Stomach (tissue), 9 donors: ENCODE data around the gene PCDH1. TPM values are rescaled to one million over a fixed set of nuclear protein-coding genes. Genes with fewer than 3 reads are reported as not detected.

Source experiments
- DNase-seq, 2 donors: peaks; one replicate each; pipeline versions ENCODE4 v3.0.0 to v3.0.0-alpha.2; 2013 to 2019
- H3K27ac ChIP-seq, 5 donors: fragments of 200-600 bp in 4 of 5; sonication (generic) in 4 of 5; one replicate each; pipeline ENCODE4 v1.5.1; 2013 to 2019; ENCODE audit warnings: mild to moderate bottlenecking in 1 of 5, moderate library complexity in 1 of 5
- H3K27me3 ChIP-seq, 3 donors: fragments of 200-600 bp; sonication (generic); one replicate each; pipeline ENCODE4 v1.5.1; 2017 to 2019; ENCODE audit warnings: mixed run types in 1 of 3
- H3K36me3 ChIP-seq, 4 donors: fragments of 200-600 bp; sonication (generic); 1 replicate in 3 of 4; 2 replicates in 1 of 4; pipeline ENCODE4 v1.5.1; 2016 to 2019
- H3K4me1 ChIP-seq, 4 donors: fragments of 200-600 bp; sonication (generic); one replicate each; pipeline ENCODE4 v1.5.1; 2016 to 2019
- H3K4me3 ChIP-seq, 4 donors: fragments of 200-600 bp; sonication (generic) in 3 of 4; one replicate each; pipeline ENCODE4 v1.5.1; 2016 to 2019; ENCODE audit warnings: mild to moderate bottlenecking in 1 of 4
- H3K9me3 ChIP-seq, 4 donors: fragments of 200-600 bp; sonication (generic); one replicate each; pipeline ENCODE4 v1.5.1; 2016 to 2019
- CTCF ChIP-seq, 7 experiments: fragments of 450-650 bp in 4 of 7; fragments of 200-600 bp in 3 of 7; sonication (generic) in 3 of 7; IDR thresholded peaks; one replicate each; pipeline ENCODE4 v1.5.1; 2016 to 2019; ENCODE audit warnings: antibody characterized with exemption in 7 of 7, control low read depth in 2 of 7, mild to moderate bottlenecking in 1 of 7
- EP300 ChIP-seq: sonication (generic); formaldehyde crosslinking; IDR thresholded peaks from one replicate; pipeline ENCODE4 v1.6.1; 2017; ENCODE audit warnings: antibody characterized with exemption
- POLR2A ChIP-seq, 4 donors: fragments of 450-650 bp; IDR thresholded peaks; one replicate each; pipeline ENCODE4 v1.6.1; 2016; ENCODE audit warnings: antibody characterized with exemption in 4 of 4, control low read depth in 2 of 4, mild to moderate bottlenecking in 1 of 4, moderate library complexity in 1 of 4
- POLR2AphosphoS5 ChIP-seq, 3 donors: sonication (generic); formaldehyde crosslinking; IDR thresholded peaks; one replicate each; pipeline ENCODE4 v1.6.1; 2016; ENCODE audit warnings: antibody characterized with exemption in 3 of 3
- WGBS, 5 donors: extraction: QIAGEN DNeasy Blood & Tissue Kit in 3 of 5; methylation state at CpG; one replicate each; pipeline versions ENCODE4 v1.1.5 to v1.1.7; 2013 to 2018; 5-methylcytosine and 5-hydroxymethylcytosine counted together
- intact Hi-C: fragments of 100-400 bp; cut with DNase I; formaldehyde crosslinking; loops from one replicate; pipeline ENCODE4 v1.15.1; 2023; ENCODE audit warnings: low total_unique reads
- polyA plus RNA-seq, 3 donors: library from polyadenylated mRNA; stranded (reverse); fragments of 200-250 nt; gene quantifications; one replicate each; pipeline ENCODE4 v1.2.3, GENCODE V29; 2013
- total RNA-seq, 5 donors: library from RNA; depleted of rRNA; stranded (reverse); fragments of >200 nt; gene quantifications; one replicate each; pipeline versions ENCODE4 v1.1.0 to v1.2.3, GENCODE V29; 2014 to 2016
- donor health status: healthy with polysubstance abuse.
- donor health status: Bipolar disorder and iron deficiency.
- donor health status: healthy.

PCDH1 gene
- total and polyA plus RNA-seq, 8 donors, result 8.7 to 96.9 (median 43.6) TPM

DNA sequence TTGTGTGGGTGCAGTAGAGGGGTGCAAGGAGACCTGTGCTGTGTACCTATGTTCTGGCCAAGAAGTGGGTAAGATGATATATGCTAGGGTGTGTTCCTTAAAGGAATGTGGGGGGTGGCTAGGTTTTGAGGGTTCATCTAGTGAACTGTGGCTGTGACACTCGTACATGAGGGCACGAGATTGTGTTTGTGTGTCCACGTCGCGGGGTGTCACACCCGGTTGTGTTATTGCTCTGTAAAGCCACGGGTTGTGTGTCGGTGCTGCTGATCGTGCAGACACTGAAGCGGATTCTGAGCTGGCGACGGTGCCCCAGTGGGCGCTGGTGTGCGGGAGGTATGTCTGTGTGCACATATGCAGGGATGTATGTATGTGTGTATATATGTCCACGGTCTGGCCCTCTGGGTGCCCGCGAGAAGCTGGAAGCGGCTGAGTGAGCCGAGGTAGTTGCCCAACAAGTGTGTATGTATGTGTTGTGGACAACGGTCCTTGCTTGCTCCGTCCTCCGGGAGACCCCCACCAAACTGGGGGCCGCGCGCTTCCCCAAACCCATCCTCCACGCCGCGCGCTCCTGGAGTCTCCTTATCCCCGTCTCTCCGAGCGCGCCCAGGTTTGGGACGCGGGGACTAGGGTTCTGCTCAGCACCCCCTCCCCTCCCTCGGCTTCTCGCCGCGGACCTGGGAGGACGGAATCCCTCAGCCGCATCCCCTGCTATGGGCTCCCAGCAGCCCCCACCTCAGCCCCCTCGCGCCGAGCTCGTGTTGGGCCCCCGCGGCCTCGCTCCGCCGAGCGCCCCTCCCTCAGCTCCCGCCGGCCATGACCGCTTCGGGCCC is 639 bp downstream of the PCDH1 start:
- peak in 1 of 2 donors; percentile 76 for DNase-seq
- no peaks in the 10 kb centered on the region for H3K36me3 ChIP-seq
- no peaks in the 10 kb centered on the region for H3K9me3 ChIP-seq
- intact Hi-C loops, result no loop called here
- TF ChIP-seq POLR2A (IDR thresholded peaks at IDR 0.05) (no peak), EP300 (no peak), POLR2AphosphoS5 (IDR thresholded peaks at IDR 0.05) (no peak), CTCF (IDR thresholded peaks at IDR 0.05) (no peak)
- 0 to 2% (median 1%) methylated on average over 19 to 55 of the region's 55 CpGs for WGBS, 5 donors
- H3K4me1 ChIP-seq, result peaks cover 53 to 92% (median 77%) of the 10 kb centered on the region in 4 donors
- peak overlapping the region; percentile 89 to 95 (median 94) for H3K27ac ChIP-seq
- peaks cover 0 to 97% (median 48%) of the 10 kb centered on the region in 3 donors for H3K27me3 ChIP-seq
- peak overlapping the region; percentile 74 to 84 (median 78) for H3K4me3 ChIP-seq

GRCh38 chr5:141876628-141877355 is 1.4 kb downstream of the PCDH1 start:
- Histone ChIP-seq H3K27me3 (peaks cover 0 to 97% (median 40%) of the 10 kb centered on the region in 3 donors), H3K4me1 (peaks cover 58 to 94% (median 81%) of the 10 kb centered on the region in 4 donors), H3K36me3 (no peaks in the 10 kb centered on the region), H3K27ac (peak overlapping the region; percentile 89 to 95 (median 94)), H3K9me3 (no peaks in the 10 kb centered on the region), H3K4me3 (peak overlapping the region; percentile 74 to 84 (median 78))
- DNase-seq, result peak in 1 of 2 donors; percentile 71
- TF ChIP-seq EP300 (no peak), CTCF (IDR thresholded peaks at IDR 0.05) (peak in 1 of 7 experiments; percentile 11), POLR2A (IDR thresholded peaks at IDR 0.05) (peak in 2 of 4 donors; percentile 12 to 22), POLR2AphosphoS5 (IDR thresholded peaks at IDR 0.05) (peak in 2 of 3 donors; percentile 57 to 62)
- 1 to 3% (median 2%) methylated on average over 38 to 42 of the region's 42 CpGs for WGBS, 5 donors
- intact Hi-C loops, result no loop called here

- intact Hi-C loops, result no loop called here
- WGBS, 5 donors, result 0 to 1% (median 0%) methylated on average over 18 to 65 of the region's 65 CpGs
- peak in 2 of 3 donors; percentile 78 to 85 for TF ChIP-seq POLR2AphosphoS5 (IDR thresholded peaks at IDR 0.05)
- no peak for TF ChIP-seq EP300
- peak in 1 of 4 donors; percentile 53 for TF ChIP-seq POLR2A (IDR thresholded peaks at IDR 0.05)
- no peak for TF ChIP-seq CTCF (IDR thresholded peaks at IDR 0.05)
- Histone ChIP-seq H3K4me3 (peak overlapping the region; percentile 74 to 84 (median 78)), H3K4me1 (peaks cover 66 to 98% (median 84%) of the 10 kb centered on the region in 4 donors), H3K27me3 (peaks cover 0 to 91% (median 33%) of the 10 kb centered on the region in 3 donors), H3K36me3 (no peaks in the 10 kb centered on the region), H3K27ac (peak overlapping the region; percentile 89 to 95 (median 94)), H3K9me3 (no peaks in the 10 kb centered on the region)
- peak; percentile 84 to 94 for DNase-seq
Observed at GRCh38 chr5:141875795-141876627, 2.2 kb downstream of the PCDH1 start.
